Testis (tissue), 2 donors: ENCODE measurements around the gene IGFBP2.

Source experiments
- CTCF ChIP-seq, 3 experiments: fragments of 450-650 bp in 2 of 3; fragments of 200-600 bp in 1 of 3; sonication (generic) in 1 of 3; IDR thresholded peaks; one replicate each; pipeline ENCODE4 v1.5.1; 2016 to 2019; ENCODE audit warnings: antibody characterized with exemption in 3 of 3, mild to moderate bottlenecking in 2 of 3, moderate library complexity in 1 of 3
- POLR2A ChIP-seq: fragments of 450-650 bp; IDR thresholded peaks from one replicate; pipeline ENCODE4 v1.6.1; 2017; ENCODE audit warnings: antibody characterized with exemption, mild to moderate bottlenecking, moderate library complexity

DNA sequence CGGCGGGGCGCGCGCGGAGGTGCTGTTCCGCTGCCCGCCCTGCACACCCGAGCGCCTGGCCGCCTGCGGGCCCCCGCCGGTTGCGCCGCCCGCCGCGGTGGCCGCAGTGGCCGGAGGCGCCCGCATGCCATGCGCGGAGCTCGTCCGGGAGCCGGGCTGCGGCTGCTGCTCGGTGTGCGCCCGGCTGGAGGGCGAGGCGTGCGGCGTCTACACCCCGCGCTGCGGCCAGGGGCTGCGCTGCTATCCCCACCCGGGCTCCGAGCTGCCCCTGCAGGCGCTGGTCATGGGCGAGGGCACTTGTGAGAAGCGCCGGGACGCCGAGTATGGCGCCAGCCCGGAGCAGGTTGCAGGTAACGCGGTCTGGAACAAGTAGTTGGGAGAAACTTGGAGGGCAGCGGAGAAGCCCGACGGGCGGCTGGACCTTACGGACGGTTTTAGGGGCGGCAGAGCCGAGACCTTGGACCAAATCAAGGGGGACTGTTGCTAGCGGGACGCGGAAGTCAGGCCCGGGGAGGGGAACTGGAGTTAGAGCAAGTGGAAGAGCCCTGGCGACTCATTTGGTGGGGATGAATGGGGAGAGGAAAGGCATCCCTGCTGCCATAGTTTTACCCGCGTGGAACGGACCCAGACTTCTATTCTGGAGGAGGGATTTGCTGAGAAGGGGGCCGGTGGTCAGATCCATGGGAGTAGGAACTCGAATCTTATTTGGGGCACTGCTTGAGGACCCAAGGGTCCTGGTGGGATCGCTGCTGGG, 573 bp downstream of the IGFBP2 start:
- TF ChIP-seq POLR2A (no peak), CTCF (IDR thresholded peaks at IDR 0.05) (no peak)
